ENCODE data around the gene LCNL1.
A peak's percentile ranks its signal among the peaks of the same experiment; 100 is the strongest.

Gene LCNL1

GRCh38 chr9:136943291-136944211 lies 39.2 kb upstream of the LCNL1 start:
- peak; percentile 13 for TF ChIP-seq CTCF (IDR thresholded peaks at IDR 0.05; ENCODE audit: borderline replicate concordance, control extremely low read depth, extremely low read depth, insufficient read depth, missing control alignments)
- DNase-seq (ENCODE audit: low spot score): peak; percentile 78
- in situ Hi-C loops (cut with MboI; ENCODE audit: low sequenced_read_pairs, unreplicated experiment): no loop called here

- TF ChIP-seq CTCF (IDR thresholded peaks at IDR 0.05; ENCODE audit: borderline replicate concordance, control extremely low read depth, extremely low read depth, insufficient read depth, missing control alignments): peak; percentile 36
- DNase-seq (ENCODE audit: low spot score): peak; percentile 88
- in situ Hi-C loops (cut with MboI; ENCODE audit: low sequenced_read_pairs, unreplicated experiment): no loop called here
These were observed 38.6 kb upstream of the LCNL1 start for GRCh38 chr9:136944212-136944518.

- peak; percentile 100 for DNase-seq (ENCODE audit: low spot score)
- peak; percentile 98 for TF ChIP-seq CTCF (IDR thresholded peaks at IDR 0.05; ENCODE audit: borderline replicate concordance, control extremely low read depth, extremely low read depth, insufficient read depth, missing control alignments)
- in situ Hi-C loops (cut with MboI; ENCODE audit: low sequenced_read_pairs, unreplicated experiment): no loop called here
These were observed 38.1 kb upstream of the LCNL1 start, which contains the start of the genes C8G and FBXW5 for GRCh38 chr9:136944519-136945332. Gene C8G (plus strand): TSS chr9:136945243. CDS start chr9:136945321, 78 bp downstream. Gene FBXW5 (minus strand): TSS chr9:136944738. CDS start chr9:136944083, 655 bp downstream.

GRCh38 chr9:136945333-136946227 lies 37.2 kb upstream of the LCNL1 start:
- no peak for TF ChIP-seq CTCF (IDR thresholded peaks at IDR 0.05; ENCODE audit: borderline replicate concordance, control extremely low read depth, extremely low read depth, insufficient read depth, missing control alignments)
- in situ Hi-C loops (cut with MboI; ENCODE audit: low sequenced_read_pairs, unreplicated experiment): no loop called here
- DNase-seq (ENCODE audit: low spot score): no peak

GRCh38 chr9:136946228-136947027 lies 36.4 kb upstream of the LCNL1 start:
- TF ChIP-seq CTCF (IDR thresholded peaks at IDR 0.05; ENCODE audit: borderline replicate concordance, control extremely low read depth, extremely low read depth, insufficient read depth, missing control alignments): no peak
- DNase-seq (ENCODE audit: low spot score): no peak
- in situ Hi-C loops (cut with MboI; ENCODE audit: low sequenced_read_pairs, unreplicated experiment): no loop called here
